Kidney epithelial cell (primary cell): ENCODE results near the gene TTC12. TPM values are rescaled to one million over a fixed set of nuclear protein-coding genes. Genes with fewer than 3 reads are reported as not detected.

Source experiments
- DNase-seq: peaks from one replicate; pipeline ENCODE4 v3.0.0-alpha.2; 2010; ENCODE audit warnings: low read depth
- H3K27me3 ChIP-seq: 2 replicates; pipeline ENCODE4 v1.6.0; 2011; ENCODE audit warnings: low read length; ENCODE audit not compliant: control insufficient read depth, insufficient read depth
- H3K36me3 ChIP-seq: 2 replicates; pipeline ENCODE4 v1.5.1; 2011; ENCODE audit warnings: low read length; ENCODE audit not compliant: control insufficient read depth, insufficient read depth
- H3K4me3 ChIP-seq: 2 replicates; pipeline ENCODE4 v1.5.1; 2011; ENCODE audit warnings: low read depth, mild to moderate bottlenecking, control low read depth, low read length
- CTCF ChIP-seq: IDR thresholded peaks from 2 replicates; pipeline ENCODE4 v1.5.1; 2011; ENCODE audit warnings: mild to moderate bottlenecking, moderate library complexity, low read length, control low read depth, inconsistent platforms; ENCODE audit not compliant: insufficient read depth, poor library complexity, severe bottlenecking
- total RNA-seq: library from RNA; depleted of rRNA; stranded (reverse); fragments of >200 nt; gene quantifications from 2 replicates; pipeline ENCODE4 v1.2.3, GENCODE V29; 2015

TTC12 gene
- total RNA-seq, 1 donor from 2014 or later = 17.1 TPM

GRCh38 chr11:113389272-113389671, 74.9 kb downstream of the TTC12 start:
- TF ChIP-seq CTCF = no peak
- Histone ChIP-seq H3K4me3 (no peak overlapping the region), H3K27me3 (peaks cover 17% of the 10 kb centered on the region)

GRCh38 chr11:113392236-113392921, 78.0 kb downstream of the TTC12 start:
- Histone ChIP-seq H3K4me3 (no peak overlapping the region), H3K36me3 (no peaks in the 10 kb centered on the region), H3K27me3 (peaks cover 17% of the 10 kb centered on the region)
- no peak for TF ChIP-seq CTCF
- DNase-seq = no peak

More at GRCh38 chr11:113389272-113389671, 74.9 kb downstream of the TTC12 start:
- DNase-seq = no peak
- H3K36me3 ChIP-seq = no peaks in the 10 kb centered on the region

GRCh38 chr11:113393501-113393985, 79.2 kb downstream of the TTC12 start:
- H3K4me3 ChIP-seq = no peak overlapping the region
- peaks cover 5% of the 10 kb centered on the region for H3K27me3 ChIP-seq
- no peak for TF ChIP-seq CTCF
- no peaks in the 10 kb centered on the region for H3K36me3 ChIP-seq
- DNase-seq = no peak

GRCh38 chr11:113394919-113395318, 80.5 kb downstream of the TTC12 start:
- Histone ChIP-seq H3K36me3 (no peaks in the 10 kb centered on the region), H3K27me3 (peaks cover 3% of the 10 kb centered on the region), H3K4me3 (no peak overlapping the region)
- DNase-seq = no peak
- no peak for TF ChIP-seq CTCF

- H3K36me3 ChIP-seq = no peaks in the 10 kb centered on the region
- no peak for TF ChIP-seq CTCF
- H3K27me3 ChIP-seq = peaks cover 5% of the 10 kb centered on the region
- no peak overlapping the region for H3K4me3 ChIP-seq
- DNase-seq = no peak
Measured at GRCh38 chr11:113395782-113396336, 81.5 kb downstream of the TTC12 start.
